ENCODE data around the gene ZNF548. TPM values are rescaled to one million over a fixed set of nuclear protein-coding genes. Genes with fewer than 3 reads are reported as not detected.

Gene ZNF548
- total RNA-seq: 24.7 and 25.1 TPM in 2 replicates

GRCh38 chr19:57389730-57390598 lies at the start of gene ZNF548:
Gene ZNF548, plus strand, starts transcription at chr19:57389854. Its CDS starts 246 bp downstream, at chr19:57390100.

GRCh38 chr19:57350877-57351805 lies 38.5 kb upstream of the ZNF548 start, which contains the start of gene ZNF304:
Gene ZNF304, plus strand, starts transcription at chr19:57351271. Its CDS starts 394 bp downstream, at chr19:57351665.

GRCh38 chr19:57362997-57363687 lies 26.5 kb upstream of the ZNF548 start, which contains the start of the genes TRAPPC2B and ZNF547:
Gene TRAPPC2B, plus strand, starts transcription at chr19:57363551. Its CDS starts 1,283 bp downstream, at chr19:57364834.
Gene ZNF547, plus strand, starts transcription at chr19:57363551. Its CDS starts 5,005 bp downstream, at chr19:57368556.

GRCh38 chr19:57410877-57411671 lies 21.4 kb downstream of the ZNF548 start, which contains the start of gene ZNF17:
Gene ZNF17, plus strand, starts transcription at chr19:57411161. Its CDS starts 2,455 bp downstream, at chr19:57413616.

GRCh38 chr19:57435062-57435978 lies 45.7 kb downstream of the ZNF548 start, which contains the start of gene ZNF749:
Gene ZNF749, plus strand, starts transcription at chr19:57435325. Its CDS starts 254 bp downstream, at chr19:57435579.

Other genes with a start within 250 kb of the ZNF548 start
- not detected in 2 replicates for gene ZIM3, start 244.7 kb upstream of the ZNF548 start, total RNA-seq
- gene DUXA, start 222.4 kb upstream of the ZNF548 start, total RNA-seq: not detected in 2 replicates
- 26.4 and 27.7 TPM in 2 replicates for gene ZNF264, start 198.4 kb upstream of the ZNF548 start, total RNA-seq
- gene AURKC, start 158.8 kb upstream of the ZNF548 start, total RNA-seq: 0.66 and 0.75 TPM in 2 replicates
- gene ZNF805, start 149.2 kb upstream of the ZNF548 start, total RNA-seq: 23.9 and 25.1 TPM in 2 replicates
- gene ZNF460, start 109.4 kb upstream of the ZNF548 start, total RNA-seq: 74.9 and 76.0 TPM in 2 replicates
- gene ZNF543, start 69.4 kb upstream of the ZNF548 start, total RNA-seq: 10.7 and 10.8 TPM in 2 replicates
- 11.9 and 14.1 TPM in 2 replicates for gene ZNF304, start 38.6 kb upstream of the ZNF548 start, total RNA-seq
- 9.1 and 11.5 TPM in 2 replicates for gene TRAPPC2B, start 26.3 kb upstream of the ZNF548 start, total RNA-seq
- gene ZNF547, start 26.3 kb upstream of the ZNF548 start, total RNA-seq: 4.7 and 5.8 TPM in 2 replicates
- gene ZNF17, start 21.3 kb downstream of the ZNF548 start, total RNA-seq: 11.7 and 12.3 TPM in 2 replicates
- 7.6 and 12.2 TPM in 2 replicates for gene ZNF749, start 45.5 kb downstream of the ZNF548 start, total RNA-seq
- 0.79 and 0.99 TPM in 2 replicates for gene VN1R1, start 67.3 kb downstream of the ZNF548 start, total RNA-seq
- 27.3 and 31.0 TPM in 2 replicates for gene ZNF772, start 87.7 kb downstream of the ZNF548 start, total RNA-seq
- 12.9 and 13.5 TPM in 2 replicates for gene ZNF419, start 97.9 kb downstream of the ZNF548 start, total RNA-seq
- gene ZNF773, start 110.1 kb downstream of the ZNF548 start, total RNA-seq: 14.1 and 16.5 TPM in 2 replicates
- gene ZNF549, start 137.5 kb downstream of the ZNF548 start, total RNA-seq: 5.8 and 6.2 TPM in 2 replicates
- gene ZNF550, start 170.0 kb downstream of the ZNF548 start, total RNA-seq: 6.9 and 9.1 TPM in 2 replicates
- gene ZNF416, start 189.1 kb downstream of the ZNF548 start, total RNA-seq: 5.2 and 6.1 TPM in 2 replicates
- 7.6 and 12.0 TPM in 2 replicates for gene ZIK1, start 194.3 kb downstream of the ZNF548 start, total RNA-seq
- gene ZNF530, start 210.0 kb downstream of the ZNF548 start, total RNA-seq: 3.6 and 4.2 TPM in 2 replicates
- gene ZNF134, start 224.4 kb downstream of the ZNF548 start, total RNA-seq: 18.3 and 18.9 TPM in 2 replicates
- 10.2 and 11.8 TPM in 2 replicates for gene ZNF211, start 243.3 kb downstream of the ZNF548 start, total RNA-seq

Data from aortic smooth muscle cell (primary cell).